Stomach (tissue), 4 donors: ENCODE data around the gene ADGRE2.

ENCODE experiments used
- EP300 ChIP-seq: sonication (generic); formaldehyde crosslinking; IDR thresholded peaks from one replicate; pipeline ENCODE4 v1.6.1; 2017; ENCODE audit warnings: antibody characterized with exemption
- POLR2A ChIP-seq, 4 donors: fragments of 450-650 bp; IDR thresholded peaks; one replicate each; pipeline ENCODE4 v1.6.1; 2016; ENCODE audit warnings: antibody characterized with exemption in 4 of 4, control low read depth in 2 of 4, mild to moderate bottlenecking in 1 of 4, moderate library complexity in 1 of 4
- POLR2AphosphoS5 ChIP-seq, 3 donors: sonication (generic); formaldehyde crosslinking; IDR thresholded peaks; one replicate each; pipeline ENCODE4 v1.6.1; 2016; ENCODE audit warnings: antibody characterized with exemption in 3 of 3
- TF ChIP-seq, protein P1 (sequence below), 7 experiments: fragments of 450-650 bp in 4 of 7; fragments of 200-600 bp in 3 of 7; sonication (generic) in 3 of 7; IDR thresholded peaks; one replicate each; pipeline ENCODE4 v1.5.1; 2016 to 2019; ENCODE audit warnings: antibody characterized with exemption in 7 of 7, control low read depth in 2 of 7, mild to moderate bottlenecking in 1 of 7

DNA sequence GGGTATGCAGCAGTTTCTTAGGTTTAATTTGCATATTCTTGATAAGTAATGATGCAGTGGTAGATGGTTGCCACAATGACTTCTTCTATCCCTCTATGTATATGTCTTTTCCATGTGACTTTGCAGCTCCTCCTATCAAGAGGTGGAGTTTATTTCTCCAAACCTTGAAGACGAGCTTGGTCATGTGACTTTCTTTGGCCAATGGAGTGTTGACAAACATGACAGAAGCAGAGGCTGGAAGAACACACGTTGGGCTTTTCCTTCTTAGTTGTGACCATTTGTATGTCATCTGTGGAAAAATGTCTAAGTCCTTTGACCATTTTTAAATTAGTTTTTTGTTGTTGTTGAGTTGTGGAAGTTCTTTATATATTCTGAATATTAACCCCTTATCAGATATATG is 56.2 kb downstream of the ADGRE2 start:
- TF ChIP-seq POLR2AphosphoS5 (IDR thresholded peaks at IDR 0.05): no peak
- TF ChIP-seq, protein P1, sequence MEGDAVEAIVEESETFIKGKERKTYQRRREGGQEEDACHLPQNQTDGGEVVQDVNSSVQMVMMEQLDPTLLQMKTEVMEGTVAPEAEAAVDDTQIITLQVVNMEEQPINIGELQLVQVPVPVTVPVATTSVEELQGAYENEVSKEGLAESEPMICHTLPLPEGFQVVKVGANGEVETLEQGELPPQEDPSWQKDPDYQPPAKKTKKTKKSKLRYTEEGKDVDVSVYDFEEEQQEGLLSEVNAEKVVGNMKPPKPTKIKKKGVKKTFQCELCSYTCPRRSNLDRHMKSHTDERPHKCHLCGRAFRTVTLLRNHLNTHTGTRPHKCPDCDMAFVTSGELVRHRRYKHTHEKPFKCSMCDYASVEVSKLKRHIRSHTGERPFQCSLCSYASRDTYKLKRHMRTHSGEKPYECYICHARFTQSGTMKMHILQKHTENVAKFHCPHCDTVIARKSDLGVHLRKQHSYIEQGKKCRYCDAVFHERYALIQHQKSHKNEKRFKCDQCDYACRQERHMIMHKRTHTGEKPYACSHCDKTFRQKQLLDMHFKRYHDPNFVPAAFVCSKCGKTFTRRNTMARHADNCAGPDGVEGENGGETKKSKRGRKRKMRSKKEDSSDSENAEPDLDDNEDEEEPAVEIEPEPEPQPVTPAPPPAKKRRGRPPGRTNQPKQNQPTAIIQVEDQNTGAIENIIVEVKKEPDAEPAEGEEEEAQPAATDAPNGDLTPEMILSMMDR (IDR thresholded peaks at IDR 0.05): no peak
- TF ChIP-seq EP300: no peak
- no peak for TF ChIP-seq POLR2A (IDR thresholded peaks at IDR 0.05)
